ENCODE measurements around the gene MLLT3. TPM values are rescaled to one million over a fixed set of nuclear protein-coding genes. Genes with fewer than 3 reads are reported as not detected.

The MLLT3 gene
- total RNA-seq, result 7.4 and 14.7 TPM in 2 replicates

DNA sequence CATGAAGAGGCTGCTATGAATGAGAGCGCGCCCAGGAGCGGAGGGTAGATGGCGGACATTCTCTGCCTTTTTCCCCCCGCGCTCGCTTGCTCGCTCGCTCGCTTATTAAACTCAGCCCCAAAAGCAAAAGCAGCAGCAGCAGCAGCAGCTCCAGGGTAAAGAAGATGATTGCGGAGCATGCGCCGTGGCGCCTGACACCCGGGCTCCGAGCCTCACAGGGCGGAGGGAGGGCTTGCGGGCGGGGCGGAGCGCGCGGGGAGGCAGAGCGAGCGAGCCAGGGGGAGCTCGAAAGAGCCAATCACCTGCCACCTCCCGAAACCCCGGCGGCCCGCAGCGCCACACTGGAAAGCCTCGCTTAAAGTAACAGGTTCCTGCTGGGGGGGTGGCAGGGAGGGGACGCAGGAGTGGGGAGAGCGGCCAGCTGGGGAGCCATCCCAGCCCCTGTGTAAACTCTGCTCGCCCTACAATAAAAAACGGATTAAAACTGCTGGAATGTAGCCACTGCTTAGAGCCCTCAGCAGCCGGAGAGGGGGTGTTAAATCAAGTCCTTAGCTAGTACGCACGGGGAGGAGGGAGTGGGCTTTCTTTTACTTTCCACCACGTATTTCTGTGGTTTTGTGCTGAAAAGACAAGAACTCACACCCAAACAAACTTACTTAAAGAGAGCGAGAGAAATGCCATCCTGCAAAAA is at the start of gene MLLT3:
Gene MLLT3 (minus strand): TSS at position 170 of the 691 bp plus-strand sequence.

Other genes starting within 250 kb of the MLLT3 start
- gene FOCAD, start 61.8 kb upstream of the MLLT3 start, total RNA-seq, result 18.5 and 23.0 TPM in 2 replicates

All from hair follicular keratinocyte (primary cell).